Tibial nerve (tissue), 4 donors: ENCODE measurements around the gene DYNC1H1. TPM values are rescaled to one million over a fixed set of nuclear protein-coding genes. Genes with fewer than 3 reads are reported as not detected.
A peak's percentile ranks its signal among the peaks of the same experiment; 100 is the strongest.

ENCODE experiments used
- DNase-seq, 2 donors: peaks; one replicate each; pipeline ENCODE4 v3.0.0-alpha.2; 2019; ENCODE audit warnings: low spot score in 2 of 2
- H3K27ac ChIP-seq, 4 donors: fragments of 200-600 bp; sonication (generic) in 3 of 4; one replicate each; pipeline ENCODE4 v1.5.1; 2017 to 2019; ENCODE audit warnings: mild to moderate bottlenecking in 1 of 4
- H3K27me3 ChIP-seq, 2 donors: fragments of 200-600 bp; sonication (generic) in 1 of 2; one replicate each; pipeline versions ENCODE4 v1.5.1 to v1.6.0; 2017 to 2019
- H3K36me3 ChIP-seq, 3 donors: fragments of 200-600 bp; sonication (generic); one replicate each; pipeline ENCODE4 v1.5.1; 2018 to 2019
- H3K4me1 ChIP-seq, 4 donors: fragments of 200-600 bp; sonication (generic) in 3 of 4; one replicate each; pipeline ENCODE4 v1.5.1; 2017 to 2019
- H3K4me3 ChIP-seq, 4 donors: fragments of 200-600 bp; sonication (generic) in 3 of 4; one replicate each; pipeline ENCODE4 v1.5.1; 2017 to 2019; ENCODE audit warnings: mild to moderate bottlenecking in 1 of 4, moderate library complexity in 1 of 4
- H3K9me3 ChIP-seq, 4 donors: fragments of 200-600 bp; sonication (generic) in 3 of 4; one replicate each; pipeline ENCODE4 v1.5.1; 2017 to 2019
- CTCF ChIP-seq, 5 experiments: fragments of 200-600 bp in 3 of 5; fragments of 450-650 bp in 2 of 5; sonication (generic) in 3 of 5; IDR thresholded peaks; one replicate each; pipeline ENCODE4 v1.5.1; 2016 to 2019; ENCODE audit warnings: antibody characterized with exemption in 5 of 5, mild to moderate bottlenecking in 3 of 5, moderate library complexity in 2 of 5
- EP300 ChIP-seq, 2 donors: sonication (generic); formaldehyde crosslinking; IDR thresholded peaks; one replicate each; pipeline ENCODE4 v1.6.1; 2017; ENCODE audit warnings: antibody characterized with exemption in 2 of 2, mild to moderate bottlenecking in 1 of 2
- POLR2A ChIP-seq, 2 donors: fragments of 450-650 bp; IDR thresholded peaks; one replicate each; pipeline ENCODE4 v1.6.1; 2017; ENCODE audit warnings: antibody characterized with exemption in 2 of 2, mild to moderate bottlenecking in 2 of 2, moderate library complexity in 2 of 2
- WGBS, 2 donors: methylation state at CpG; one replicate each; pipeline ENCODE4 v1.1.5; 2018; 5-methylcytosine and 5-hydroxymethylcytosine counted together
- total RNA-seq, 4 donors: library from RNA; depleted of rRNA; stranded (reverse); fragments of >200 nt; gene quantifications; one replicate each; pipeline ENCODE4 v1.1.0, GENCODE V29; 2016

The DYNC1H1 gene
- total RNA-seq, 4 donors from 2014 or later = 506 to 690 (median 631) TPM

- H3K27ac ChIP-seq = peak overlapping the region in 3 of 4 donors; percentile 29 to 100 (median 99)
- H3K4me3 ChIP-seq = peak overlapping the region in 1 of 4 donors; percentile 86
- 87 to 91% methylated on average over 6 of the region's 6 CpGs for WGBS, 2 donors
- no peak for DNase-seq
- no peaks in the 10 kb centered on the region for H3K27me3 ChIP-seq
- TF ChIP-seq POLR2A (IDR thresholded peaks at IDR 0.05) = no peak
- TF ChIP-seq CTCF (IDR thresholded peaks at IDR 0.05) = no peak
- TF ChIP-seq EP300 (IDR thresholded peaks at IDR 0.05) = no peak
- H3K9me3 ChIP-seq = no peaks in the 10 kb centered on the region
- peaks cover 0 to 55% (median 32%) of the 10 kb centered on the region in 4 donors for H3K4me1 ChIP-seq
- peaks cover 0 to 57% (median 36%) of the 10 kb centered on the region in 3 donors for H3K36me3 ChIP-seq
Observed at GRCh38 chr14:102084931-102085330, 120.6 kb downstream of the DYNC1H1 start.

- no peak for TF ChIP-seq POLR2A (IDR thresholded peaks at IDR 0.05)
- no peak for TF ChIP-seq EP300 (IDR thresholded peaks at IDR 0.05)
- TF ChIP-seq CTCF (IDR thresholded peaks at IDR 0.05) = no peak
- Histone ChIP-seq H3K27ac (peak overlapping the region; percentile 99 to 100 (median 100)), H3K27me3 (no peaks in the 10 kb centered on the region), H3K36me3 (peaks cover 0 to 52% (median 36%) of the 10 kb centered on the region in 3 donors), H3K4me1 (peaks cover 0 to 55% (median 32%) of the 10 kb centered on the region in 4 donors), H3K9me3 (no peaks in the 10 kb centered on the region), H3K4me3 (peak overlapping the region; percentile 68 to 99 (median 86))
- WGBS, 2 donors = 39 to 42% methylated on average over 10 of the region's 10 CpGs
- DNase-seq = no peak
Observed at GRCh38 chr14:102085488-102085887, 121.1 kb downstream of the DYNC1H1 start.

GRCh38 chr14:102085948-102086708 lies 121.8 kb downstream of the DYNC1H1 start:
- peak in 1 of 2 donors; percentile 16 for DNase-seq
- 2 to 3% methylated on average over 35 to 49 of the region's 49 CpGs for WGBS, 2 donors
- H3K27me3 ChIP-seq = no peaks in the 10 kb centered on the region
- H3K36me3 ChIP-seq = peaks cover 0 to 46% (median 36%) of the 10 kb centered on the region in 3 donors
- H3K9me3 ChIP-seq = no peaks in the 10 kb centered on the region
- H3K4me1 ChIP-seq = peaks cover 0 to 55% (median 32%) of the 10 kb centered on the region in 4 donors
- peak overlapping the region; percentile 68 to 99 (median 86) for H3K4me3 ChIP-seq
- TF ChIP-seq POLR2A (IDR thresholded peaks at IDR 0.05) (no peak), EP300 (IDR thresholded peaks at IDR 0.05) (no peak), CTCF (IDR thresholded peaks at IDR 0.05) (no peak)
- H3K27ac ChIP-seq = peak overlapping the region; percentile 99 to 100 (median 100)

GRCh38 chr14:102086709-102086971 lies 122.3 kb downstream of the DYNC1H1 start:
- WGBS, 2 donors = 2% methylated on average over 32 of the region's 32 CpGs; no CpG with 5 or more reads in 1 of the 2 donors
- no peak for TF ChIP-seq EP300 (IDR thresholded peaks at IDR 0.05)
- no peak for TF ChIP-seq POLR2A (IDR thresholded peaks at IDR 0.05)
- TF ChIP-seq CTCF (IDR thresholded peaks at IDR 0.05) = no peak
- H3K4me3 ChIP-seq = peak overlapping the region; percentile 68 to 99 (median 86)
- H3K4me1 ChIP-seq = peaks cover 0 to 53% (median 32%) of the 10 kb centered on the region in 4 donors
- no peaks in the 10 kb centered on the region for H3K27me3 ChIP-seq
- no peaks in the 10 kb centered on the region for H3K9me3 ChIP-seq
- H3K36me3 ChIP-seq = peaks cover 0 to 40% (median 33%) of the 10 kb centered on the region in 3 donors
- peak overlapping the region; percentile 99 to 100 (median 100) for H3K27ac ChIP-seq
- no peak for DNase-seq
